Prostate gland (tissue), 2 donors: Measurements from ENCODE around the gene VPS13D.

ENCODE experiments used
- POLR2A ChIP-seq: fragments of 450-650 bp; IDR thresholded peaks from one replicate; pipeline ENCODE4 v1.6.1; 2016; ENCODE audit warnings: antibody characterized with exemption, mild to moderate bottlenecking
- POLR2AphosphoS5 ChIP-seq: sonication (generic); formaldehyde crosslinking; IDR thresholded peaks from one replicate; pipeline ENCODE4 v1.6.1; 2017; ENCODE audit warnings: antibody characterized with exemption
- TF ChIP-seq, protein P1 (sequence below), 4 experiments: fragments of 200-600 bp in 2 of 4; fragments of 450-650 bp in 2 of 4; sonication (generic) in 2 of 4; IDR thresholded peaks; 1 replicate in 3 of 4; 2 replicates in 1 of 4; pipeline ENCODE4 v1.5.1; 2016 to 2019; ENCODE audit warnings: antibody characterized with exemption in 4 of 4, mild to moderate bottlenecking in 2 of 4, moderate library complexity in 2 of 4

DNA sequence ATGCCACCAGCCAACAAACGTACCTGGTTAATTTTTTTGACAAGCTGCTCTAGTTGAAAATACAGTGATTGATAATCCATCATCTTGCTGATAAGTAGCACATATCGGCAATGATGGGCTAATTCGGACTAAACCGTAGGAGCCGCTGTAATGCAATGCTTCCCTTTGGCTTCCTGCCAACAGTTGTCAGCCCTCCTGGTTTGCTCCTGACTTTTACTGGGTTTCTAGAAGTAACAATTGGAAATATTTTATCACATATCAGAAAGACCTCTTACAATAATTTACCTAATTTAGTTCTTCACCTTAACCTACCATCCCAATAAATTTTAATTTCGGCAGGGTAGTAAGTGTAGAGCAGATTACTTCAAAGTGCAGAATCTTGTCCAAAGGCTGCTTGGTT, 239.7 kb downstream of the VPS13D start:
- TF ChIP-seq POLR2AphosphoS5 (no peak), POLR2A (no peak)
- TF ChIP-seq, protein P1, sequence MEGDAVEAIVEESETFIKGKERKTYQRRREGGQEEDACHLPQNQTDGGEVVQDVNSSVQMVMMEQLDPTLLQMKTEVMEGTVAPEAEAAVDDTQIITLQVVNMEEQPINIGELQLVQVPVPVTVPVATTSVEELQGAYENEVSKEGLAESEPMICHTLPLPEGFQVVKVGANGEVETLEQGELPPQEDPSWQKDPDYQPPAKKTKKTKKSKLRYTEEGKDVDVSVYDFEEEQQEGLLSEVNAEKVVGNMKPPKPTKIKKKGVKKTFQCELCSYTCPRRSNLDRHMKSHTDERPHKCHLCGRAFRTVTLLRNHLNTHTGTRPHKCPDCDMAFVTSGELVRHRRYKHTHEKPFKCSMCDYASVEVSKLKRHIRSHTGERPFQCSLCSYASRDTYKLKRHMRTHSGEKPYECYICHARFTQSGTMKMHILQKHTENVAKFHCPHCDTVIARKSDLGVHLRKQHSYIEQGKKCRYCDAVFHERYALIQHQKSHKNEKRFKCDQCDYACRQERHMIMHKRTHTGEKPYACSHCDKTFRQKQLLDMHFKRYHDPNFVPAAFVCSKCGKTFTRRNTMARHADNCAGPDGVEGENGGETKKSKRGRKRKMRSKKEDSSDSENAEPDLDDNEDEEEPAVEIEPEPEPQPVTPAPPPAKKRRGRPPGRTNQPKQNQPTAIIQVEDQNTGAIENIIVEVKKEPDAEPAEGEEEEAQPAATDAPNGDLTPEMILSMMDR (IDR thresholded peaks at IDR 0.05): no peak
